GM12874 (cell line): ENCODE data around the gene PRR23E.

Experiments
- CTCF ChIP-seq: IDR thresholded peaks from 2 replicates; pipeline ENCODE4 v1.5.1; 2011; ENCODE audit warnings: low read depth, mild to moderate bottlenecking, control low read depth, low read length, moderate library complexity; ENCODE audit not compliant: insufficient read depth

Gene PRR23E

GRCh38 chr3:127158614-127159229 lies 34.2 kb upstream of the PRR23E start:
- no peak for TF ChIP-seq CTCF

- no peak for TF ChIP-seq CTCF
Observed at GRCh38 chr3:127159543-127159942, 33.4 kb upstream of the PRR23E start.

GRCh38 chr3:127161236-127161635 lies 31.7 kb upstream of the PRR23E start:
- TF ChIP-seq CTCF, result no peak

GRCh38 chr3:127161973-127162579 lies 30.9 kb upstream of the PRR23E start:
- TF ChIP-seq CTCF, result no peak

- TF ChIP-seq CTCF, result no peak
Observed at GRCh38 chr3:127162947-127163645, 29.8 kb upstream of the PRR23E start.

- no peak for TF ChIP-seq CTCF
Observed at GRCh38 chr3:127164615-127165014, 28.3 kb upstream of the PRR23E start.

GRCh38 chr3:127165036-127165435 lies 27.9 kb upstream of the PRR23E start:
- no peak for TF ChIP-seq CTCF
